Activated naive CD4-positive, alpha-beta T cell treated with anti-CD3 and anti-CD28 coated beads, Interleukin-2, amount 50 U/mL, for 24 hours (primary cell): Measurements from ENCODE around the gene FABP1.

Experiments used
- H3K27ac Mint-ChIP-seq: one replicate; pipeline ENCODE4 v1.8.0; 2021; ENCODE audit warnings: mild to moderate bottlenecking, mixed read lengths
- H3K27me3 Mint-ChIP-seq: one replicate; pipeline ENCODE4 v1.8.0; 2021; ENCODE audit warnings: mixed read lengths
- H3K36me3 Mint-ChIP-seq: one replicate; pipeline ENCODE4 v1.8.0; 2021; ENCODE audit warnings: mixed read lengths
- H3K4me1 Mint-ChIP-seq: one replicate; pipeline ENCODE4 v1.8.0; 2021; ENCODE audit warnings: mixed read lengths
- H3K4me3 Mint-ChIP-seq: one replicate; pipeline ENCODE4 v1.8.0; 2021; ENCODE audit warnings: mild to moderate bottlenecking, mixed read lengths
- H3K9me3 Mint-ChIP-seq: one replicate; pipeline ENCODE4 v1.8.0; 2021; ENCODE audit warnings: mixed read lengths

Gene FABP1

GRCh38 chr2:88099798-88100488, 27.9 kb downstream of the FABP1 start:
- no peaks in the 10 kb centered on the region for H3K36me3 Mint-ChIP-seq
- no peak overlapping the region for H3K27ac Mint-ChIP-seq
- H3K4me1 Mint-ChIP-seq: no peaks in the 10 kb centered on the region
- H3K4me3 Mint-ChIP-seq: no peak overlapping the region
- H3K9me3 Mint-ChIP-seq: no peaks in the 10 kb centered on the region
- H3K27me3 Mint-ChIP-seq: no peaks in the 10 kb centered on the region

- H3K4me3 Mint-ChIP-seq: no peak overlapping the region
- H3K27ac Mint-ChIP-seq: no peak overlapping the region
- H3K4me1 Mint-ChIP-seq: no peaks in the 10 kb centered on the region
- H3K9me3 Mint-ChIP-seq: no peaks in the 10 kb centered on the region
- H3K36me3 Mint-ChIP-seq: no peaks in the 10 kb centered on the region
- H3K27me3 Mint-ChIP-seq: no peaks in the 10 kb centered on the region
These were observed 29.3 kb downstream of the FABP1 start for GRCh38 chr2:88098558-88098900.

GRCh38 chr2:88097891-88098557, 29.8 kb downstream of the FABP1 start:
- Mint-ChIP-seq H3K27ac (no peak overlapping the region), H3K36me3 (no peaks in the 10 kb centered on the region), H3K4me3 (no peak overlapping the region)

GRCh38 chr2:88097192-88097591, 30.7 kb downstream of the FABP1 start:
- Mint-ChIP-seq H3K36me3 (no peaks in the 10 kb centered on the region), H3K4me1 (peaks cover 4% of the 10 kb centered on the region), H3K27me3 (no peaks in the 10 kb centered on the region), H3K4me3 (no peak overlapping the region), H3K9me3 (no peaks in the 10 kb centered on the region), H3K27ac (no peak overlapping the region)

More at GRCh38 chr2:88097891-88098557, 29.8 kb downstream of the FABP1 start:
- Mint-ChIP-seq H3K4me1 (peaks cover 1% of the 10 kb centered on the region), H3K9me3 (no peaks in the 10 kb centered on the region), H3K27me3 (no peaks in the 10 kb centered on the region)

- Mint-ChIP-seq H3K36me3 (no peaks in the 10 kb centered on the region), H3K4me1 (peaks cover 6% of the 10 kb centered on the region), H3K9me3 (no peaks in the 10 kb centered on the region), H3K4me3 (no peak overlapping the region), H3K27me3 (no peaks in the 10 kb centered on the region), H3K27ac (no peak overlapping the region)
These were observed 31.2 kb downstream of the FABP1 start for GRCh38 chr2:88096708-88097107.

- Mint-ChIP-seq H3K36me3 (no peaks in the 10 kb centered on the region), H3K4me1 (peaks cover 23% of the 10 kb centered on the region), H3K27me3 (no peaks in the 10 kb centered on the region), H3K9me3 (no peaks in the 10 kb centered on the region), H3K4me3 (no peak overlapping the region), H3K27ac (no peak overlapping the region)
These were observed 32.8 kb downstream of the FABP1 start for GRCh38 chr2:88095022-88095421.

- Mint-ChIP-seq H3K4me1 (peaks cover 33% of the 10 kb centered on the region), H3K36me3 (no peaks in the 10 kb centered on the region), H3K4me3 (no peak overlapping the region), H3K27ac (no peak overlapping the region), H3K27me3 (no peaks in the 10 kb centered on the region), H3K9me3 (no peaks in the 10 kb centered on the region)
These were observed 35.1 kb downstream of the FABP1 start for GRCh38 chr2:88092773-88093172.

GRCh38 chr2:88091943-88092342, 35.9 kb downstream of the FABP1 start:
- peak overlapping the region; percentile 47 for H3K27ac Mint-ChIP-seq
- H3K4me1 Mint-ChIP-seq: peaks cover 33% of the 10 kb centered on the region
- no peaks in the 10 kb centered on the region for H3K36me3 Mint-ChIP-seq
- H3K9me3 Mint-ChIP-seq: no peaks in the 10 kb centered on the region
- H3K27me3 Mint-ChIP-seq: no peaks in the 10 kb centered on the region
- H3K4me3 Mint-ChIP-seq: no peak overlapping the region

- Mint-ChIP-seq H3K27ac (peak overlapping the region; percentile 86), H3K4me3 (peak overlapping the region; percentile 31), H3K36me3 (no peaks in the 10 kb centered on the region)
These were observed 37.2 kb downstream of the FABP1 start for GRCh38 chr2:88090446-88091283.

GRCh38 chr2:88088999-88089398, 38.9 kb downstream of the FABP1 start:
- H3K4me3 Mint-ChIP-seq: no peak overlapping the region
- H3K4me1 Mint-ChIP-seq: peaks cover 33% of the 10 kb centered on the region
- no peak overlapping the region for H3K27ac Mint-ChIP-seq

More at GRCh38 chr2:88090446-88091283, 37.2 kb downstream of the FABP1 start:
- H3K27me3 Mint-ChIP-seq: no peaks in the 10 kb centered on the region
- no peaks in the 10 kb centered on the region for H3K9me3 Mint-ChIP-seq
- peaks cover 33% of the 10 kb centered on the region for H3K4me1 Mint-ChIP-seq

GRCh38 chr2:88087763-88088162, 40.1 kb downstream of the FABP1 start:
- peaks cover 29% of the 10 kb centered on the region for H3K4me1 Mint-ChIP-seq
- no peak overlapping the region for H3K4me3 Mint-ChIP-seq
- no peak overlapping the region for H3K27ac Mint-ChIP-seq
- no peaks in the 10 kb centered on the region for H3K27me3 Mint-ChIP-seq
- no peaks in the 10 kb centered on the region for H3K9me3 Mint-ChIP-seq
- H3K36me3 Mint-ChIP-seq: no peaks in the 10 kb centered on the region

More at GRCh38 chr2:88088999-88089398, 38.9 kb downstream of the FABP1 start:
- H3K36me3 Mint-ChIP-seq: no peaks in the 10 kb centered on the region
- H3K9me3 Mint-ChIP-seq: no peaks in the 10 kb centered on the region
- no peaks in the 10 kb centered on the region for H3K27me3 Mint-ChIP-seq

- Mint-ChIP-seq H3K36me3 (no peaks in the 10 kb centered on the region), H3K9me3 (no peaks in the 10 kb centered on the region), H3K27me3 (no peaks in the 10 kb centered on the region), H3K4me1 (peaks cover 28% of the 10 kb centered on the region), H3K27ac (no peak overlapping the region), H3K4me3 (no peak overlapping the region)
These were observed 40.8 kb downstream of the FABP1 start for GRCh38 chr2:88087073-88087472.

- Mint-ChIP-seq H3K4me3 (no peak overlapping the region), H3K4me1 (peaks cover 23% of the 10 kb centered on the region), H3K27me3 (no peaks in the 10 kb centered on the region), H3K36me3 (no peaks in the 10 kb centered on the region), H3K9me3 (no peaks in the 10 kb centered on the region), H3K27ac (no peak overlapping the region)
These were observed 41.5 kb downstream of the FABP1 start for GRCh38 chr2:88086401-88086800.

- Mint-ChIP-seq H3K27ac (no peak overlapping the region), H3K4me1 (peaks cover 15% of the 10 kb centered on the region), H3K9me3 (no peaks in the 10 kb centered on the region), H3K27me3 (no peaks in the 10 kb centered on the region), H3K36me3 (no peaks in the 10 kb centered on the region), H3K4me3 (no peak overlapping the region)
These were observed 42.3 kb downstream of the FABP1 start for GRCh38 chr2:88085602-88086001.

- no peaks in the 10 kb centered on the region for H3K36me3 Mint-ChIP-seq
- no peak overlapping the region for H3K27ac Mint-ChIP-seq
- no peaks in the 10 kb centered on the region for H3K9me3 Mint-ChIP-seq
- H3K4me3 Mint-ChIP-seq: no peak overlapping the region
- peaks cover 10% of the 10 kb centered on the region for H3K4me1 Mint-ChIP-seq
- no peaks in the 10 kb centered on the region for H3K27me3 Mint-ChIP-seq
These were observed 42.8 kb downstream of the FABP1 start for GRCh38 chr2:88085099-88085498.

GRCh38 chr2:88082781-88083180, 45.1 kb downstream of the FABP1 start:
- H3K36me3 Mint-ChIP-seq: no peaks in the 10 kb centered on the region
- H3K4me3 Mint-ChIP-seq: no peak overlapping the region
- H3K9me3 Mint-ChIP-seq: no peaks in the 10 kb centered on the region
- no peaks in the 10 kb centered on the region for H3K27me3 Mint-ChIP-seq
- H3K4me1 Mint-ChIP-seq: no peaks in the 10 kb centered on the region
- no peak overlapping the region for H3K27ac Mint-ChIP-seq
